ENCODE data around the gene CXADR.
"Not testable (repeated sequence)": the region's sequence is repeated elsewhere in the genome, so short reads cannot be mapped to it uniquely, and the experiment has no call there.

CXADR gene

DNA sequence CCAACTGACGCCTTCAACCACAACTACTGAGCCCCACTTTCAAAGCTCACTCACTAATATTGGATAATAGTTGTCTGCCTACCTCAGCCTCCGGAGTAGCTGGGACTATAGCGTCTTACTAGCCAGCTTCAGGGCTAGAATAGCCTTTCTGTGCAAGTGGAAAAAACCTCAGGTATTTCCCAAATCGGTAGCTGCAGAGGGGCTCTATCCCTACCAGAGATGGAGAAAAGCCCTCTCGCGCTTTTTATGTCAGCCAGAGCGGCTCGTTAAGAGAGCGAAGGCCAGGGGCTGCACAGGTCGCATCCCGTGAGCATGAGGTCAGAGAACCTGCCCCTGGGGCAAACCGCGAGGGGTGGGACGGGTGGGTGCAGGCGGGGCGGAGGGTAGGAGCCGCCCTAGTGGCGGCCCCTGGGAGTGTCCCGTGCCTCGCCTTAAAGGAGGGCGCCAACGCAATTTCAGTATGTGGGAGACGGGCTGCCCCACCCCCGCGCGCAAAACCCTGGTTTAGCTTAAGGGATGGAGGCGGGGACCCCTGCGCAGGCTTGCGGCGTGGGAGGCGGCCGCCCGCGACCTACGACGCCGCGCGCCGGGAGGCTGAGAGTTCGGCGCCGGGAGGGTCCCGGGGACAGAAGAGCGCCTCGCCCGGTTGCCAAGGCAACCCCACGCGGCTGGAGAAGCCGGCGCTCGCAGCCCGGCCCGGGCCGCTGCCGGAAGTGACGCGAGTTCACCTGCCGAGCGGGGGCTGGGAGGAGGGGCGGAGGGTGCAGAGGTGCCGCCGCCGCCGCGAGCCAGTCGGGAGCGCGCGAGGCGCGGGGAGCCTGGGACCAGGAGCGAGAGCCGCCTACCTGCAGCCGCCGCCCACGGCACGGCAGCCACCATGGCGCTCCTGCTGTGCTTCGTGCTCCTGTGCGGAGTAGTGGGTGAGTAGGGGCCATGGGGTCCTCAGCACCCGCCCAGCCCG is at the start of gene CXADR:
TSS of gene CXADR (plus strand) at position 791 of the 961 bp plus-strand sequence. CDS start at position 878, 87 bp downstream.
- peak; percentile 91 for DNase-seq

DNA sequence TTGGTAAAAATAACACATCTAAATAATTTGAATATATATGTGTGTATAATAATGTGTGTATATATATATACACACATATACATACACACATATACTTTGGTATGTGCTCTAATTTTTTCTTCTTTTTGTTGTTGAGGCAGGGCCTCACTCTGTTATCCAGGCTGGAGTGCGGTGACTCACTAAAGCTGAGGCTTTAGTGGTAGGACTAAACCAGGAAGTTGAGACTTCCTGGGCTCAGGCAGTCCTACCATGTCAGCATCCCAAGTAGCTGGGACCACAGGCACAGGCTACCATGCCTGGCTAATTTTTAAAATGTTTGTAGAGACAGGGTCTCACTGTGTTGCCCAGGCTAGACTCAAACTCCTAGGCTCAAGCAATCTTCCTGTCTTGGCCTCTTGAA is 46.7 kb upstream of the CXADR start:
- DNase-seq, result no peak

DNA sequence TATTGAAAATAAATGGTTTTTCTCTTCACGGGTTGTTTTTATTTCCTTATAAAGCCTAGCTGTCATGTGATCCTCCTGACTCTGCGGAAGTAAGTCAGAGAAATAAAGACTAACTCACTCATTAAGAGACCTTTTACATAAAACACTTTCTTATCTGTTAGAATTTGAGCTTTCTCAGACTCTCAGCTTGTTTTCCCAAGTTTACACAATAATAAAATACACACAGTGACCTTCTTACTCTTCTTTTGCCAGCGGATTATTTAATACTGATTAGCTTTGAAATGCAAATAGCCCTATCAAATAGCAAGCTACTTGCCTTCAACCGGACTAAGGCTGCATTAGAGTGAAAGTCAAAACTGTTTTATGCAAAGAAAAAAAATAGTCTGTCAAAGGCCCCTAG is 45.5 kb upstream of the CXADR start:
- no peak for DNase-seq

DNA sequence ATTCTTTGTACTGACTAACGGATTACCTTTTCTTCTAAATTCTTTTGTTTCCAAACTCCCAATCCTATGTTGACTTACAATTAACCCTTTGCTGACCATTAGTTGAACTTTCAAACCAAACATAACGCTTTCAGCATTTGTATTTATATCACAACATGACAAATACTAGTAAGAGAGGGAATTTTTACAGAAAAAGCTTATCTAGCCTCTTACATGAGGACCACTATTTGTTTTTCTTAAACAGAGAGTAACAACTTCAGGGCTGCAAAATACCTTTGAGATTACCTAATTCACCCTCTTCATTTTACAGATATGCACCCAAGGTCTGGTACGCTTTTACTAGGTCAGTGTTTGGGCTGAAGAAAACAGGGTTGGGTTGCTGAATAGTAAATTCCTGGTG is 45.0 kb upstream of the CXADR start:
- DNase-seq, result no peak

DNA sequence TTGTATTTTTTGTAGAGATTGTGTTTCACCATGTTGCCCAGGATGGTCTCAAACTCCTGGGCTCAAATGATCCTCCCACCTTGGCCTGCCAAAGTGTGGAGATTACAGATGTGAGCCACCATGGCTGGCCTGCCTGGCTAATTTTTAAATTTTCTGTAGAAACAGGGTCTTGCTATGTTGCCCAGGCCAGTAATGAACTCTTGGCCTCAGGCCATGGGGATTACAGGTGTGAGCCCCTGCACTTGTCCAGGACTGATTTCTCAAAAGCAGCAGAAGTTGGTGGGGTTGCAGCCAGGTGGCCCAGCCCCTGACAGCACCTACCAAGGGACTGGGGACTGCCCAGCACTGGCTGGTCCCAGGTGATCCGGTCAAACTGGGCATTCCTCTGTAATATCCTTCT is 44.1 kb upstream of the CXADR start:
- no peak for DNase-seq

DNA sequence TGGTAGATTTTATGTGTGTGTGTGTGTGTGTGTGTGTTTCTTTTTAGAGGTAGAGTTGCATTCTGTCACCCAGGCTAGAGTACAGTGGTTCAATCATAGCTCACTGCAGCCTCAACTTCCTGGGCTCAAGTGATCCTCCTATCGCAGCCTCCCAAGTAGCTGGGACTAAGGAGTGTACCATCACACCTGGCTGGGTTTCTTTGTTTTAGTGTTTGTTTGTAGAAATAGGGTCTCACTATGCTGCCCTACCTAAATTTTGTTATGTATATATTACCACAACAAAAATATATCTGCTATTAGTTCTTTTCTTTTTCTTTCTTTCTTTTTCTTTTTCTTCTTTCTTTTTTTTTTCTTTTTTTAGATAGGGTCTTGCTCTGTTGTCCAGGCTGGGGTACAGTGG is 43.1 kb upstream of the CXADR start:
- no peak for DNase-seq

DNA sequence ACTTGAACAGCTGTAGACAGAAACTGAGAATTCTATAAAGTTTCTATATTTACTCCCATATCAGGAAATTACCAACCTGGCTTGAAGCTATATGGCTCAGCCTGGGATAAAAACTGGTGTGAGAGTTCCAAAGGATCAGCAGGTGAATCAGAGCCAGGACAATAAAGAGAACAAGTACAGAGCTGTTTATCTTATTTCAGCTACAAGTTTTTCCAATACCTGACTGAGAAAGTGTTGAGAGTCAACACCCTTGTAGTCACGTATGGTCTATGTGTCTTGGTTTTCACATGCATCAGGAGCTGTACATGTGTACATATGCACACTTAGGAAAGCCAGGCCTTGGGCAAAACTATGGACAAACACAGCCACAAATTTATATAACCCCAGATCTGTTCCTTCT is 40.7 kb upstream of the CXADR start:
- DNase-seq, result no peak

DNA sequence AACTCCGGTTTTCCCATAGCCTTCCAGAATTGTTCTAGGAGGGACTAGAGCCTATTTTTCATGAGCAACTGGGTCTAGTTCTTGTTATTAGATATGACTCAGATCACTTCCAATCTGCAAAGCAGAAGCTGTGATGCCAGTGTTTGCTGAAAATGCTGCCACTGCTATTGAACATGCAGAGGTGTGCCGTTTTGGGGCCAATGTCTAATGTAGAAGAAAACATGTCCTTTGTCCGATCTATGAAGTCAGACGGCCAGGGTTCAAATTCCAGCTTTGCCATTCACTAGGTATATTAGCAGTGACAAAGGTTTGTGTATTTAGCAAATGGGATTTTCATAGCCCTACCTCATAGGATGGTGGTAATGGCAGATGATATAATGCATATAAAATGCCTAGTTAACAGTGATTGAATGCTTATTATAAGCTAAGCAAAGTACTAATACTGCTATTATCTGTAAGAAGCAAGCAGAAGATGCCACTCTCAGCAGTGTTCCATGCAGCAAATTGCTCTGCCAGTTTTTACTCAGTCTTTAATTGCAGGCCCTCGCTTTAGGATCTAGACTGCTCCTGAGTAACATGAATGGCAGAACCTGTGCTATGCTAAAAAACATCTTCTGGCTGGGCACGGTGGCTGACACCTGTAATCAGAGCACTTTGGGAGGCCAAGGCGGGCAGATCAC is 40.1 kb upstream of the CXADR start:
- DNase-seq, result no peak

DNA sequence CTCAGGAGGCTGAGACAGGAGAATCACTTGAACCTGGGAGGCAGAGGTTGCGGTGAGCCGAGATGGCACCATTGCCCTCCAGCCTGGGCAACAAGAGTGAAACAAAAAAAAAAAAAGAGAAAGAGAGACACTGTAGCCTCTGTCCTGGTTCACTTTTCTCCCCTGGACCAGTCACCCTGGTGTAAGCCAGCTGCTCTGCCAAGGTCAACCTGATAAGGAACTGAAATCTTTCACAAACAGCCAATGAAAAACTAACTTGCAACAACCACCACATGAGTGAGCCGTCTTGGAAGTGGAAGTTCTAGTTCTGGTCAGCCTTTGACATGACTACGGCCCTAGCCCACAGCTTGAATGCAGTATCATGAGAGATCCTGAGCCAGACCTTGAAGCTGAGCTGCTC is 36.8 kb upstream of the CXADR start:
- no peak for DNase-seq

DNA sequence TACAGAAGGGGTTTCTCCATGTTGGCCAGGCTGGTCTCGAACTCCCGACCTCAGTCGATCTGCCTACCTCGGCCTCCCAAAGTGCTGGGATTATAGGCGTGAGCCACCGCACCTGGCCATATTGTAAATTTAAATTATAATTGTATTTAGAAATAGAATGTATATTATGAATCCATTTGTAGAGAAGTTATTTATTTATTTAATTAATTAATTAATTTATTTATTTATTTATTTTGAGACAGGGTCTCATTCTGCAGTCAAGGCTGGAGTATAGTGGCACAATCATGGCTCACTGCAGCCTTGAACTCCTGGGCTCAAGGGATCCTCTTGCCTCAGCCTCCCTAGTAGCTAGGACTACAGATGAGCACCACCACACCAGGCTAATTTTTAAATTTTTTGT is 34.7 kb upstream of the CXADR start:
- not testable (repeated sequence) for DNase-seq

DNA sequence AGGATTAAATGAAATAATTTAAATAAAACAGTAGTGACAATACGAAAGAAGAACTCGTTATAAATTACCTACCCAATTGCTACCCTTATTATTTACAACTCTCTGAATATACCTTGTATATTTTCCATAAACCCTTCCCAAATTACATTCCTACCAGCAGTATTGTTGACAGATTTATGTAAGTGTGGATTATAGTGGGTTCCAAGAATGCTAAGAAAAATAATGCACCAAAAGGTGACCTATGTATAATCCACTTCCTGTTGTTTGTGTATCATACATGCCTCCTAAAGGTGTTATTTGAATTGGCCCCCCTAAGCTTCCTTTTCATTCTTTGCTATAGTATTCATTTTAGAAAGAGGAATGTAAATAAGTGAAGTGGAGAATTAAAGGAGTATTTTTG is 33.2 kb upstream of the CXADR start:
- DNase-seq, result no peak

DNA sequence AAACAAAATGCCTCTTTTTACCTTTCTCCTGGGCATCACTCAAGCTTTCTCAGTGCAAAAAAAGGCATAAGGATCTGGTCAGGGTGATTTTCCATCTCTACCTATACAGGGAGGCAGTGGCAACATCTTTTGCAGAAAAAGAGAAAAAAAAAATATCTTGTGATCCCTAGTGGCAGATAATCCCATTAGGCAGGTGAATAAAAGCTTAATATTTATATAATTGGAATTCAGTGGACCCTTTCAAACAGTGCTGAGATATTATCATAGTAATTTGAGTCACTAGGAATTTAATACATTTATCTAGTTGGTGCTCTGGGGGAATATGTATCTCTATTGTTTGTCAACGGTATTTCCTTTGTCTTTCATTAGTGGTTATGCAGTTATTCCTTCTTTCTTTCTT is 29.9 kb upstream of the CXADR start:
- DNase-seq, result no peak

DNA sequence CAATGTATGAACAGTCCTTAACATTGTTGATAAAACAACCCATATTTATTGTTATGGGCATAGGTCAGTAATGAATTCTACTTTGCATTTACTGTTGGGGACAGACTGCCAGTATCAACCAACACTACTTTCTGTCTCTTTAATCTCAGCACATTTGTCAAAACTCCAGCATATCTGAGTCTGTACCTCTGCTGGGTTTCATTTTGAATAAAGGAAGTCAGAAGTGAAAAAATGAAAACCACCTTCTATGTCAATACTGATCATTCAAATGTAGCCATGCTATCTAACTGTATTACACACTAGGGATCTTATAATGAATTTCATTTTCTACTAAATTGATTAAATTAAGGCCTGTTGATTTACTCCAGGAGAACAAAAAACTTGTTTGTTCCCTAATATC is 24.2 kb upstream of the CXADR start:
- DNase-seq, result no peak

DNA sequence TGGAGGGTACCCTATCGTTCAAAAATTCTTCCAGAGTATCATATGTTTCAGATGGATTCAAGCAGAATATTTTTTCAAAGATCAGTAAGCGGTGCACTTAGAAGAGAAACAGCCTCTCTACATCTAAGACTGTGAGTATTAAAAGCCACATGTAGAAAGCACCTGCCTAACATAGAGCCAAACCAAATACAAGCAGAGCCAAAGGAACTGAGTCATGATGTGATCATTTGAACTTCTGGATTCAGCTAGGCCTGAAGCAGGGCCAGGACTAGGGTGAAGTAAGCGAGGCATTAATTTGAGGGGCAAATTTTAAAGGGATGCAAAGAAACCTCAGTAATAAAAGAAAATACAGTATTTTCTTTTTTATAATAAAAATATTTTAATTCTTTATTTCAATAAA is 23.3 kb upstream of the CXADR start:
- DNase-seq, result not testable (repeated sequence)

DNA sequence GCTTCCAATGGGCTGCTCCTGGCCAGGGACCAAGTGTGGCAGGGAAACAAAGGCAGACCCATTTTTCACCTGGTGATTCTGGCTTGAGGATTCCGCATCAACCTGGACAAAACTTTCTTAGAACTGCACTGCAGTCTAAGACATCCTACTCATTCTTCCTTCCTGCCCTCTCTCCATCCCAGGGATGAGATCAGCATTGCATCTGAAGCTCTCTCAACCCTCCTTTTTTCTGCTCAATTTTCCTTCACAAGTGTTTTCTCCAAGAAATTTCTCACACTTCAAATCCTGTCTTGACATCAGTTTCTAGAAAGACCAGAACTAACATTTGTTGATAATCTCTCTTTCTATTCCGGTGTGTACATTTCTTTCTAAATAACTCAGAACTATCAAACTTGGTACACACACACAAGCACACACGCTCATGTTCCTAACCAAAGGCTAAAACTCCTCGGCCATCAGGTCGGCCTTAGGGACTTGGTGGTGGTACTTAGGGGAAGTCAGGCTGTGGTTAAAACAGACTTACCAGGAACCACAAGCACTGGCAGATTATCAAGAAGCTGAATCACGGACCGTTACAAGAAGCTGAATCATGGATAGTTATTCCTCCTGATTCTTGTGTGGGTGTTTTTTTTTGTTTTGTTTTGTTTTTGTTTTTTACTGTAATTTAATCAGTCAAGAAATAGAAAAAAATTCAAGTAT is 21.0 kb upstream of the CXADR start:
- DNase-seq, result no peak

DNA sequence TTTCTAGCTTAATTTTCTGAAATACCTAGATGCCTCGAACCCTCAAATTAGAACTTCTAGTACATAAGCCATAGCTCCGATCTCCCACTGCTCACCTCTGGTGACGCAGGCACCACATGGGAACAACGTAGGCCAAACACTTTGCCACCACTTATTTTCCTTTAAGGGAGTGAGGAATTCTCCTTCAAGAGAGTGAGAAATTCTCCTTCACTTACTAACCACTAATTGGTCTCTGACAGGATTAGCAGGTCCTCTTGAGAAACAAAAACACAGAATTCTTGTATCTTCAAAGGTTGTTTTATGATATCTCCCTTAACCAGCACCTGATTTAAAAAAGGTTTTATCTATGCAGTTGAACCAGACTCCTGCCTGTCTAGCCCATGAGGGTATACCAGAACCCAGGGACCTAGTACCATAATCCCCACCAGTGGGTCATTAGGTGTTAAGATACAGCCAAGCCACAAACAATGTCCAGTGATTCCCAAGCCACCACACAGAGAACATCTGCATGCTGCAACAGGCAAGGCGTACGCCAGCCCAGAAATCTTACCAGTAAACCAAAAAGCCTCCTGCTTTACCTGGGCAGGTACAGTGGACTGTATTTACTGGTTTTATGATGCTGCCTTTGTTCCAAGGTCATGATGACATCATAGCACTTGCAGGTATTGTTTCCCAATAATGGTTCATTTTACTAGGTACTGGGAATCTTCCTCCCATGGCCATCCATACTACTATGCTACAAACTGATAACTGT is 20.3 kb upstream of the CXADR start:
- DNase-seq, result no peak

DNA sequence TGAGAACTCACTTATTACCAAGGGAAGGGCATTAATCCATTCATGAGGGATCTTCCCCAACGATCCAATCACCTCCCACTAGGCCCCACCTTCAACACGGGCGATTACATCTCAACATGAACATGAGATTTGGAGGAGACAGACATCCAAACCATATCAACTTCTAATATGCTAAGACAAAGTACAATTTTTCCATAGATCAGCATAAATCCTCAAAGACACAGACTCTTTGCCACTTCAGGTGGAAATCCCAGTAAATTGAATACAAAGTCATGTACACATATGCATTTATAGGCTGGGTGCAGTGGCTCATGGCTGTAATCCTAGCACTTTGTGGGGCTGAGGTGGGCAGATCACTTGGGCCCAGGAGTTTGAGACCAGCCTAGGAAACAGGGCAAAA is 18.8 kb upstream of the CXADR start:
- no peak for DNase-seq

DNA sequence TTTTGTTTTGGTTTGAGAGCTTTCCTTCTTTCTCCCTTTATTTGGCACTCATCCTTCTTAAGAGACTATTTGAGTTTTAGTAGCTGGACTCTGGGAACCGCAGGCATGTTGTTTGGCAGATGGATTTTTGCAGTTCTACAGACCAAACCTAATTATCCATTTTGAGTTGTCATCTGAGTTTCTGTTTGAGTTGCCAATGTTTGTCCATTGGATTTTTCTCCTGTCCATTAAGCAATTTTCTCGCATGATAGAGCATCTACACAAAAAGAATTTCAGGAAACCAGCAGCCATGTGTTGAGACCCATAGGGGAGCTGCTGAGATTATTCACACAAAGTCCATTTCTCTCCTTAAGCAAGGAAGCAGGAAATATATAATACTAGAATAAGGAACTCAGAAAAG is 17.2 kb upstream of the CXADR start:
- DNase-seq, result no peak

DNA sequence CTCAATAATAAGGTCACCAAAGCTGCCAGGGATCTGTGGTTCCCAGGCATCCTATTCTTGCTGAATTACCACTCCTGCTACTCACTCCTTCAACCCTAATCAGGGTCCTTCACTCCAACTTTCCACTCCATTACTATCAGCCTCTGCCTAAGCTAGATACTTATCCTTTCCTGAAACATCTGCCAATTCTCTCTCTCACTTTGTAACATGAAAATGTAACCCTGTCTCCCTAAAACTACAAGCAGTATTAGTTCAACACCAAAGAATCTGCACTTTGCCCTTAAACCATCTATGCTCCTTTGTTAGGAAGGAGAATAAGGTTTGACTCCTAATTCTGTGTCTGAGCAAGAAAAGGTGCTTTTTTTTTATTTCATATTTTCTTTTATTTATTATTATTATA is 15.5 kb upstream of the CXADR start:
- no peak for DNase-seq

DNA sequence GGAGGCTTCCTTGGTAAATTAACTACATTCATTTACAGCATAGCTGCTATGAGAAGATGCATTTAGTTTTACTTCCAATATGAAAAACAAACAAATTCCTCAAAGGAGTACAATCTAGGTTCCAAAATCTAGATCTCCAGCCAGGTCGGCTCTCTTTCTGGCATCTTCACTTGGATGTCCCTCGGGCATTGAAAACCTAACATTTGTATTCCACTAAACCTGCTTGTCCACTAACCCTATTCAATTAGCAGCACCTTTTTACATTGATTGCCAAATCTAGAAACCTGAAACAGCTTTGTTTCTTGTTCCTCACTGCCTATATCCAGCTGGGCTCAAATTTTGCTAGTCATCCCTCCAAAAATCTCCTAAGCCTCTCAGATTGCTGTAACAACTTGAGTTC is 14.3 kb upstream of the CXADR start:
- DNase-seq, result no peak

DNA sequence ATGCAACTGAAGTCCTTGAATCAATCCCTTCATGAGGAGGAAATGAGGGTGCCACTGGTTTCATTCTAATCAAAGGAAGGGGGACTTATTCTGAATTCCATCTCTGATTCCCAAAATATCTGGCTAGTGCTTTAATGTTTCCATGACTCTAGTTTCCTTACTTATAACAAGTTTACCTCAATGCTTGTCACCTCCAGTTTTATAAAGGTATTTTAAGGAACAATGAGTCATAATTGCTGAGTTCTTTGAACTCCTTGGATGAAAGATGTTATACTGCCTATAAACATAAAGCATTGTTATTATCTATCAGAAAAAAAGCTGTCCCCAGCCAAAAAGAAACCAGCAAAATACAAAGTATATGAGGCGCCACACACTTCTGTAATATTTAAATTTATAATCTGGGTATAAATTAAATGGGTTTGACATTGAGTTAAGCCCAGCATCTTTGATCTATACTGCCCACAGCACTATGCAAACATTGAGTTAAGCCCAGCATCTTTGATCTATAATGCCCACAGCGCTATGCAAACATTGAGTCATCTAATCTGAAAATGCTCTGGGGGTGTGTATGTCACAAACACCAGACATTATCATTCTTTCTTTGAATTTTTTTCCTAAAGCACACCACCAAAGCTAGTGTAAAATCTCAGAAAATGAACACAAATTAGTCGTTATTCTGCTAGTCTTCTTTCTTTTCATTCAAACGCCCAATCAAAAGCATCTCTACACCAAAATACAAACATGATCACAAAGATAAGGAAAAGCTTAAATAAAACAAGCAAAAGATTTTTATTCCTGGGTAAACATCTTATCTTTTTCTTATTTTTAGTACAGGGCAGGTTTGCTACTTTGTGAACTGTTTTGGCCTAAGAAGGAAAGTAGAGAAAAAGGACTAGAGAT is 11.5 kb upstream of the CXADR start:
- no peak for DNase-seq

DNA sequence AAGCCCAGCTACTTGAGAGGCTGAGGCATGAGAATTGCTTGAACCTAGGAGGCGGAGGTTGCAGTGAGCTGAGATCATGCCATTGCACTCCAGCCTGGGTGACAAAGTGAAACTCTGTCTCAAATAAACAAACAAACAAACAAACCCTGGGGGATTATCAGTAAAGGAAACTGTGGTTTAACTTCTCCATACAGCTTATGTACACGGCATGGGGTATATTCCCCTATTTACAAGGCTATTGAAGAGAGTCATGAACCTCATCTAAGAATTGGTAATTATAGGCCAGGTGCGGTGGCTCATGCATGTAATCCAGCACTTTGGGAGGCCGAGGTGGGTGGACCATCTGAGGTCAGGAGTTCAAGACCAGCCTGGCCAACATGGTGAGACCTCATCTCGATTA is 9.9 kb upstream of the CXADR start:
- not testable (repeated sequence) for DNase-seq

Data from NCI-H1105 (cell line).